Mucosa of rectum (tissue), 2 donors: ENCODE measurements around the gene POLR2E.
"Not testable (repeated sequence)": the region's sequence is repeated elsewhere in the genome, so short reads cannot be mapped to it uniquely, and the experiment has no call there.

ENCODE experiments used
- H3K27ac ChIP-seq, 2 donors: one replicate each; pipeline ENCODE4 v1.7.0; 2013; ENCODE audit warnings: inconsistent platforms in 2 of 2, low read depth in 2 of 2, low read length in 2 of 2
- H3K27me3 ChIP-seq, 2 donors: one replicate each; pipeline ENCODE4 v1.7.0; 2013; ENCODE audit warnings: low read length in 2 of 2; ENCODE audit not compliant: control insufficient read depth in 2 of 2, insufficient read depth in 2 of 2
- H3K36me3 ChIP-seq, 2 donors: one replicate each; pipeline ENCODE4 v1.7.0; 2013; ENCODE audit warnings: low read length in 2 of 2; ENCODE audit not compliant: control insufficient read depth in 2 of 2, insufficient read depth in 2 of 2
- H3K4me1 ChIP-seq, 2 donors: one replicate each; pipeline ENCODE4 v1.7.0; 2013; ENCODE audit warnings: low read length in 2 of 2, mild to moderate bottlenecking in 1 of 2; ENCODE audit not compliant: control insufficient read depth in 2 of 2, insufficient read depth in 2 of 2
- H3K4me3 ChIP-seq, 2 donors: one replicate each; pipeline ENCODE4 v1.7.0; 2013; ENCODE audit warnings: low read length in 2 of 2
- H3K9ac ChIP-seq, 2 donors: one replicate each; pipeline ENCODE4 v1.7.0; 2013; ENCODE audit warnings: low read length in 2 of 2, low read depth in 1 of 2, mild to moderate bottlenecking in 1 of 2
- H3K9me3 ChIP-seq, 2 donors: one replicate each; pipeline ENCODE4 v1.7.0; 2013; ENCODE audit warnings: low read length in 2 of 2; ENCODE audit not compliant: control insufficient read depth in 2 of 2
- donor health status: healthy.
- donor health status: Normal muscosa, but diverticular disease.

The POLR2E gene

DNA sequence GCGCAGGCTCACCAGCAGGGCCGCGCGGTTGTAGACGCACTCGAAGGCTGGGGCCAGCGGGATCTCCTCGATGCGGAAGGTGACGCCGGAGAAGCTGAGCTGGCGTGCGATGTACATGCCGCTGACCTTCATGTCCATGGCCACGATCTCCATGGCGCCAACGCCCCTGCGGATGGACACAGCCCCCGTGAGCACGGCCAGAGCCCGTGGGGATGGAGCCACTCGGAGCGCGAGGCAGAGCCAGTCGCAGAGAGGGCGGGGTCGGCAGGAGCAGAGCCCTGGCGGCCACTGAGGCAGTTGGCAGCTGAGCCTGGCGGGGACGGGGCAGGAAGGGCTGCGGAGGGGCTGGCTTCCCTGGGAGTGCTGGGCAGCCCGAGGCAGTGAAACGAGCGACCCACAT is 23.8 kb upstream of the POLR2E start:
- Histone ChIP-seq H3K27me3 (no peaks in the 10 kb centered on the region), H3K4me1 (peaks cover under 1 to 1% of the 10 kb centered on the region in 2 donors), H3K4me3 (no peak overlapping the region), H3K9me3 (no peaks in the 10 kb centered on the region), H3K9ac (no peak overlapping the region), H3K27ac (no peak overlapping the region), H3K36me3 (peaks cover 47 to 56% of the 10 kb centered on the region in 2 donors)

DNA sequence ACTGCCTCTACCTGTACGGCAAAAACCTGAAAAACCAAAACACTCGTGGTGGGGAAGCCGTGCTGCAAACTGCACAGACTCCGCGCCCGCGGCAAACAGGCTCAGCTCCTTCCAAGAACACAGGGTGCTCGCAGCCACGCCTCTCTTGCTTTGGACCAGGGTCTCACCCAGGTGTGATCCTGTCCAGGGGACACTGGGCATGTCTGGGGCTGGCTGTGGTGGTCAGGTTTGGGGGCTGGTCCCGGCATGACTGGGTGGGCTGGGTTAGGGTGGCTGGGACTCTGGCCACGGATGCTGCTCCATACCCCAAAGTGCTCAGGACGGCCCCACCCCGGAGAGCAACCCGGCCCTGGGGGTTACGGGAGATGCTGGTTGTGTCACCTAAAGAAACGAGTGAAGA is 22.5 kb upstream of the POLR2E start:
- H3K4me3 ChIP-seq, result no peak overlapping the region
- H3K4me1 ChIP-seq, result peaks cover 10 to 14% of the 10 kb centered on the region in 2 donors
- H3K9ac ChIP-seq, result no peak overlapping the region
- H3K36me3 ChIP-seq, result peaks cover 41 to 51% of the 10 kb centered on the region in 2 donors
- H3K27me3 ChIP-seq, result no peaks in the 10 kb centered on the region
- no peaks in the 10 kb centered on the region for H3K9me3 ChIP-seq
- no peak overlapping the region for H3K27ac ChIP-seq

DNA sequence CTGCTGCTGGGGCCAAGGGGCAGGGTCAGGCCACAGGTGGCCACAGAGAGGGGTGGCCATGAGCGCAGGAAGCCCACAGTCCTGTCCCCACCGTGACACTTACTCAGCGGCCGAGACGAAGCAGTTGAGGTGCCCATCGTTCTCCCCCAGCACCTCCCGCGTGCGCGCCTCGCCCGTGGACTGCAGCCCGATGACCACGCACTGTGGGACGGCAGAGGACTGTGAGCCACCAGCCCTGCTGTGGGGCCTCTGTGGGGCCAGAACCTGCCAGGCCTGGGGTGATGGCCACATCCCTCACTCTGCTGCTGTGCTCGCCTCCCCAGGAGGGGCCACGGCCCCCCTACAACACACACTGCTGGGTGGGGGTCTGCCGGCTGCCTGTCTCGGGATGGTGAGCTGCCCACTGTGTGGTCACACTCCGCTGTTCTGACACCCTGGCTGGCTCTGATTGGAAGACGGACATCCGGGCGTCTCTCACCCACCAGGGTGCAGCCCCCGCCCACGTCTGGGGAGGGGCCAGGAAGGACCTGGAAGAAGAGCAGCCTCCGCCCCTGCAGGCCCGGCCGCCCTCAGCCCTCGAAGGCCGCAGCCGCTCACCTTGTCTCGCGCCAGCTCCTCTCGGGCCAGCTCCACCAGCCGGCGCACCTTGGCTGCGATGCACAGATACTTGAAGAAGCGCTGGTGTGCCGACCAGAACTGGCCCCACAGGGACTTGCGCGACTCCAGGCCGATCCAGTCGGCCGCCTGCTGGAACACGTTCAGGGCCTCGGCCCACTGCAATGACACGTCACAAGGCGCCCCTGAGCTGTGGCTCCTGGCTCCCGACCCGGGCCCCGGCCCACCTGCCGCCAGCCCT is 21.8 kb upstream of the POLR2E start:
- H3K4me1 ChIP-seq, result peaks cover 14 to 19% of the 10 kb centered on the region in 2 donors
- peaks cover 37 to 49% of the 10 kb centered on the region in 2 donors for H3K36me3 ChIP-seq
- no peak overlapping the region for H3K27ac ChIP-seq
- H3K9me3 ChIP-seq, result no peaks in the 10 kb centered on the region
- no peaks in the 10 kb centered on the region for H3K27me3 ChIP-seq
- no peak overlapping the region for H3K9ac ChIP-seq
- no peak overlapping the region for H3K4me3 ChIP-seq

DNA sequence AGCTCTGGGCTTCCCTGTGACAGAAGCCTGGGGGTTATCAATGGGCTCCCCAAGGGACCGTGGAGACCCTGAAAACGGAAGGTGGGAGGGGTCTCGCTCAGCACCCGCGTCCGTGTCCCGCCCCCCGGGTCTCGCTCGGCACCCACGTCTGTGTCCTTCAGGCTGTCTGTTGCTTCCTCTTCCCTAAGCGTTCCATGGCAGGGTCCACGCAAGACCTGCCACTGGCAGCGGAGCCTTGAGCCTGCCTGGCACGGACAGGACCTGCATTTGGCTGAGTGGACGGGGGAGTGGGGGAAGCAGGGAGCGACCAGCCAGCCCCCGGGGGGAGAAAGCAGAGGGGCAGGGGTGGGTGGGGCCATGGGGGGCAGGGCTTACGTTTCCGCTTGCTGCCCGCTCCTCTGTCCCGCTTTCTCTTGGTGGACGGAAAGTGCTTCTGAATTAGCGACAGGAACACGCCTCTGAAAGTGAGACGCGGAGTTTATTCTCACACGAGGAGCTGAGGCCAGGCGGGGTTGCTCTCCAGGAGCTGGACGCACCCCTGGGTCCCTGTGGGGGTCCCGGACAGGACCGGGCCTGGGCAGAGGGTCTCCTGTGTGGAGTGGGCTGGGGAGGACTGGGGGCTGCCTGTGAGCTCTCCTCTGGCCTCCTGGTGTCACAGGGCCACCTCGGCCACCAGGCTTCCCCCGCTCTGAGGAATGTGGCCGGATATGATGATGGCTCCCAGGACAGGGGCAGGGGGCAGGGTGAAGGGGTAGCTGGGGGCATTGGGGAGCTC is 20.7 kb upstream of the POLR2E start:
- H3K9me3 ChIP-seq, result no peaks in the 10 kb centered on the region
- peaks cover 14 to 20% of the 10 kb centered on the region in 2 donors for H3K4me1 ChIP-seq
- no peak overlapping the region for H3K27ac ChIP-seq
- no peaks in the 10 kb centered on the region for H3K27me3 ChIP-seq
- H3K9ac ChIP-seq, result no peak overlapping the region
- H3K4me3 ChIP-seq, result no peak overlapping the region
- peaks cover 31 to 41% of the 10 kb centered on the region in 2 donors for H3K36me3 ChIP-seq

DNA sequence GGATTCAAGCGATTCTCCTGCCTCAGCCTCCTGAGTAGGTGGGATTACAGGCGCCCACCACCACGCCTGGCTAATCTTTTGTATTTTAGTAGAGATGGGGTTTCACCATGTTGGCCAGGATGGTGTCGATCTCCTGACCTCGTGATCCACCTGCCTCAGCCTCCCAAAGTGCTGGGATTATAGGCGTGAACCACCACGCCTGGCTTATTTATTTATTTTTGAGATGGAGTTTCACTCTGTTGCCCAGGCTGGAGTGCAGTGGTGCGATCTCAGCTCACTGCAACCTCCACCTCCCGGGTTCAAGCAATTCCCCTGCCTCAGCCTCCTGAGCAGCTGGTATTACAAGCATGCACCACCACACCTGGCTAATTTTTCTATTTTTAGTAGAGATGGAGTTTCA is 19.6 kb upstream of the POLR2E start:
- H3K4me1 ChIP-seq, result peaks cover 14 to 20% of the 10 kb centered on the region in 2 donors
- not testable (repeated sequence) for H3K9me3 ChIP-seq, H3K4me3 ChIP-seq, H3K9ac ChIP-seq, H3K27me3 ChIP-seq, H3K27ac ChIP-seq
- H3K36me3 ChIP-seq, result peaks cover 32 to 45% of the 10 kb centered on the region in 2 donors

DNA sequence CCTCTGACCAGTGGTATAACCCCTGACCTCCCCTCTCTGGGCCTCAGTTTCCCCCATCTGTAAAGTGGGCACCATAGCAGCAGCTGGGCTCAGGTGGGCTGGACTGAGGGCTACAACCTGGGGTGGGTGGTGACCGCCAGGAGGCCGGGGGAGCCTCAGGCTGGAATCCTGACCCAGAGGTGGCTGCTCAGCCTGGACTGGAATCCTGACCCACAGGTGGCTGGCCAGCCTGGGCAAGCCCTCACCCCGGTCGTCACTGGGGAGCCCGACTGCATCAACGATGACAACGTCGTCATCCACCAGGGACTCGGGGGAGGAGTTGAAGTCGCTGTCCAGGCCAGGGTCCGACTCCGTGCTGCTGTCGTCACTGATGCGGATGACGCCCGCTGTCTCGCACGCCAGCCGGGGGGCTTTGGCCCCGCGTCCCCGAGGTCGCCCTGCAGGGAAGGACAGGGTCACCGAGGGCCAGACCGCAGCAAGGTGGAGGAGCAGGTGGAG is 18.9 kb upstream of the POLR2E start:
- Histone ChIP-seq H3K27me3 (no peaks in the 10 kb centered on the region), H3K9ac (peak overlapping the region in 1 of 2 donors; percentile 70), H3K9me3 (no peaks in the 10 kb centered on the region), H3K4me1 (peaks cover 14 to 20% of the 10 kb centered on the region in 2 donors), H3K4me3 (no peak overlapping the region), H3K36me3 (peaks cover 27 to 40% of the 10 kb centered on the region in 2 donors), H3K27ac (peak overlapping the region; percentile 80 to 83)

DNA sequence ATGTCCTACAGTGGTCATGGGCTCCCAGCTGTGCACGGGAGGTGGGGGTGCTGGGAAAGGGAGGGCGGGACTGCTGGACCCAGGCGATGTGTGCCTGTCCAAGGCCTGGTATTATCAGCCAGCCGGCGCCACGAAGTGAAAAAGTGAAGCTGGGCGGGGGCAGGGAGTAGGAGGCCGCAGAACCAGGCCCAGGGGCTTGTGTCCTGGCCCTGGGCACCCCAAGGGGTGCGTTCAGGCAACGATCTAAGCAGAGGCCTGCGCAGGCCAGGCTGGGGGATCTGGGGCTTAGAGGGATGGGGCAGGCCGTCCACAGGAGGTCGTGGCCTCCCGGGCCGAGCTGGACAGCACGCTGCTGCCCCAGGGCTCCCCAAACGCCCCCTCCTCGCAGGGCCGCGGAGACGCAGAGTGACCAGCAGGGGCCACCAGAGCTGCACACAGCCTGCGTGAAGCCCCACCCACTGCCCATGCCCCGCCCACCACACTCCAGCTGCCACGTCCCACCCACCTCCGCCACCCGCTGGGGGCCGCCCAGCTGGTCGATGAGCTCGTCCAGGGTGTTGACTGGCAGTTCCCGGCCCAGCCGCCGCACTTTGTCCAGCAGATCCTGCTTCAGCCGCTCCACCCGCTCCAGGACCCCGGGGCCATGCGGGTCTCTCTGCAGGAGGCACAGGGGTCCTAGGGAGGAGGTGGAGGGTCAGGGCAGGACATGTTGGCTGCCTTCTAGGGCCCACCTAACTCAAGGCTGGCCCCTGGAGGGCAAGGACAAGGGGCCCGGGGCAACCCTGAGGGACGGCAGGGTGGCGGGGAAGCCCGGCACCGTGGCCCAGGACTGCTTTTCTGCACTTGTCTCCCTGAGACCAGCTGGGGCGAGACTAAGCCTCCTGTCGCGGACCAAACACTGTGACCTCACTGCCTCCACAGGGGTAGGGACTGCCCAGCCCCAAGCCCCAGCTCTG is 18.1 kb upstream of the POLR2E start:
- peak overlapping the region in 1 of 2 donors; percentile 70 for H3K9ac ChIP-seq
- H3K27ac ChIP-seq, result peak overlapping the region; percentile 80 to 83
- H3K4me3 ChIP-seq, result no peak overlapping the region
- no peaks in the 10 kb centered on the region for H3K9me3 ChIP-seq
- H3K4me1 ChIP-seq, result peaks cover 14 to 20% of the 10 kb centered on the region in 2 donors
- H3K27me3 ChIP-seq, result no peaks in the 10 kb centered on the region
- peaks cover 24 to 35% of the 10 kb centered on the region in 2 donors for H3K36me3 ChIP-seq

DNA sequence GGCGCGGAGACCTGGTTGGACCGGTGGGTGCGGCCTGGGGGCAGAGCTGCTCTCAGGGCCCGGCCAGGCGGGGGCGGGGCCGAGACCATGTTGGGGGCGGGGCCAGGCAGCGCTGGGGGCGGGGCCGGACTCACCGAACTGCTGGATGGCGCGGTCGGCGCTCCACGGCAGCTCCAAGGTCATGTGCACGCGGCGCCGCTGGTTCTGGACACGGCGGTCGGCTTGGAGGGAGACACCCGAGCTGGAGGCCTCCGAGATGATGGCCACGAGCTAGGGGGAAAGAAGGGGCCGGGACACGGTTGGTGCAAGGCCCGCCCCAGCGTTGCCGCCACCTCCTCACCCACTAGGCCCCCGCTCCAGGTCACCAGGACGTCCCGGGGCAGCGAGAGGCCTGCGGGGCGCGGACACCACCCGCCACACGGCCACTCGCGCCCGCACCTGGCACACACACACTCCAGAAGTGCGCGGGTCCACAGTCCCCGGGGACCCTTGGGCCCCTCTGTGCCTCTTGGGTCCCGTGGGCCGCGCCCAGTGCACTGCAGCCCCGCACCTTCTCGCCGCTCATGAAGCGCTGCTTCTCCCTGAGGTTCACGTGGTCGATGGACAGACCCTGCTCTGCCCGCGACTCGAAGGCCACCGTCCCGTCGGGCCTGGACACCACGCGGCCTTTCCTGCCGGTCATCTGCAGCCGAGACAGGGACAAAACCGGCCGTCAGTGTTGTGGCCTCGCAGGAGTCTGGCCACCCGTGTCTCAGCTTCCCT is 17.3 kb upstream of the POLR2E start:
- Histone ChIP-seq H3K4me3 (peak overlapping the region in 1 of 2 donors; percentile 30), H3K27me3 (no peaks in the 10 kb centered on the region), H3K9me3 (no peaks in the 10 kb centered on the region), H3K27ac (peak overlapping the region; percentile 77 to 80), H3K36me3 (peaks cover 20 to 28% of the 10 kb centered on the region in 2 donors), H3K9ac (peak overlapping the region in 1 of 2 donors; percentile 62), H3K4me1 (peaks cover 14 to 20% of the 10 kb centered on the region in 2 donors)
